ENCODE data around the gene PPM1F.
A peak's percentile ranks its signal among the peaks of the same experiment; 100 is the strongest.

PPM1F gene

GRCh38 chr22:21952586-21953571 lies at the start of gene PPM1F:
TSS of gene PPM1F (minus strand) at chr22:21952848. CDS start at chr22:21946048, 6,800 bp downstream.
- peak; percentile 52 to 95 (median 86) for DNase-seq
- intact Hi-C loops (cut with DNase I), result loop anchor here (2.0 kb wide), 2 partner anchors 14 to 240 kb away; no protein-coding TSS in a partner anchor

- no peak for DNase-seq
Measured at GRCh38 chr22:22001664-22002525, 49.2 kb upstream of the PPM1F start.

GRCh38 chr22:21998595-21999247 lies 46.1 kb upstream of the PPM1F start:
- intact Hi-C loops (cut with DNase I), result no loop called here
- DNase-seq, result no peak

More at GRCh38 chr22:22001664-22002525, 49.2 kb upstream of the PPM1F start:
- intact Hi-C loops (cut with DNase I), result no loop called here

- DNase-seq, result no peak
- intact Hi-C loops (cut with DNase I), result no loop called here
Measured at GRCh38 chr22:21996175-21996720, 43.6 kb upstream of the PPM1F start.

- DNase-seq, result no peak
- intact Hi-C loops (cut with DNase I), result no loop called here
Measured at GRCh38 chr22:21995660-21996059, 43.0 kb upstream of the PPM1F start.

- intact Hi-C loops (cut with DNase I), result no loop called here
- no peak for DNase-seq
Measured at GRCh38 chr22:21994881-21995444, 42.3 kb upstream of the PPM1F start.

- no peak for DNase-seq
- intact Hi-C loops (cut with DNase I), result no loop called here
Measured at GRCh38 chr22:21992593-21993237, 40.1 kb upstream of the PPM1F start.

GRCh38 chr22:21991774-21992173 lies 39.1 kb upstream of the PPM1F start:
- intact Hi-C loops (cut with DNase I), result no loop called here
- no peak for DNase-seq

- no peak for DNase-seq
- intact Hi-C loops (cut with DNase I), result no loop called here
Measured at GRCh38 chr22:21991304-21991596, 38.6 kb upstream of the PPM1F start.

- intact Hi-C loops (cut with DNase I), result no loop called here
- DNase-seq, result no peak
Measured at GRCh38 chr22:21990445-21991303, 38.0 kb upstream of the PPM1F start.

GRCh38 chr22:21989049-21989448 lies 36.4 kb upstream of the PPM1F start:
- no peak for DNase-seq
- intact Hi-C loops (cut with DNase I), result no loop called here

GRCh38 chr22:21985214-21985613 lies 32.6 kb upstream of the PPM1F start:
- DNase-seq, result no peak
- intact Hi-C loops (cut with DNase I), result no loop called here

- no peak for DNase-seq
- intact Hi-C loops (cut with DNase I), result no loop called here
Measured at GRCh38 chr22:21984793-21985192, 32.1 kb upstream of the PPM1F start.

- intact Hi-C loops (cut with DNase I), result no loop called here
- peak; percentile 70 to 96 (median 90) for DNase-seq
Measured at GRCh38 chr22:21982338-21982965, 29.8 kb upstream of the PPM1F start, which contains the start of gene TOP3B. TSS of gene TOP3B (minus strand) at chr22:21982787. CDS start at chr22:21975709, 7,078 bp downstream.

GRCh38 chr22:21981874-21982273 lies 29.2 kb upstream of the PPM1F start:
- intact Hi-C loops (cut with DNase I), result no loop called here
- no peak for DNase-seq

GRCh38 chr22:21980547-21980946 lies 27.9 kb upstream of the PPM1F start:
- DNase-seq, result no peak
- intact Hi-C loops (cut with DNase I), result no loop called here
